Omental fat pad (tissue), 4 donors: Measurements from ENCODE around the gene KATNB1. TPM values are rescaled to one million over a fixed set of nuclear protein-coding genes. Genes with fewer than 3 reads are reported as not detected.
"Not testable (repeated sequence)": the region's sequence is repeated elsewhere in the genome, so short reads cannot be mapped to it uniquely, and the experiment has no call there.

Experiments used
- ATAC-seq: fragments of 150-250 bp; one replicate; pipeline ENCODE4 v1.9.1; 2016; ENCODE audit warnings: mild to moderate bottlenecking, moderate library complexity; ENCODE audit not compliant: low FRiP score
- DNase-seq: peaks from one replicate; pipeline ENCODE4 v3.0.0-alpha.2; 2019; ENCODE audit warnings: low spot score
- total RNA-seq, 4 donors: library from RNA; depleted of rRNA; stranded (reverse); fragments of >200 nt; gene quantifications; one replicate each; pipeline ENCODE4 v1.1.0, GENCODE V29; 2016
- TF ChIP-seq, protein P1 (sequence below), 3 donors: fragments of 450-650 bp; IDR thresholded peaks; one replicate each; pipeline ENCODE4 v1.5.1; 2016 to 2017; ENCODE audit warnings: antibody characterized with exemption in 3 of 3, mild to moderate bottlenecking in 3 of 3, moderate library complexity in 2 of 3

The KATNB1 gene
- total RNA-seq, 4 donors from 2014 or later: 8.7 to 23.5 (median 14.1) TPM

DNA sequence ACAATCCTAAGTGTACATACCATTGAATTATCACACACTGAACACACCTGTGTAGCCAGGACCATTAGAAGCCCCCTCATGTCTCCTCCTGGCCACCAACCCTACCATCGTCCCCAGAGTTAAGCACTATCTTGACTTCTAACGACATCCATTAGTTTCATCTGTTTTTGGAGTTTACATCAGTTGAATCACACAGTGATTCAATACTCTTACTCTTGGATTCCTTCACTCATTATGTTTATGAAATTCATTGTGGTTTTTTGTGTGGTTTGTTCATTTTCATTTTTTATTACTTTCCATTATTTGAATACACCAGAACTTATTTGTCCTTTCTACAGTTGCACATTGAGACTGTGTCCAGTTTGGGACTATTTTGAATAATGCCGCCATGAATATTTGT is 27.4 kb upstream of the KATNB1 start:
- TF ChIP-seq, protein P1, sequence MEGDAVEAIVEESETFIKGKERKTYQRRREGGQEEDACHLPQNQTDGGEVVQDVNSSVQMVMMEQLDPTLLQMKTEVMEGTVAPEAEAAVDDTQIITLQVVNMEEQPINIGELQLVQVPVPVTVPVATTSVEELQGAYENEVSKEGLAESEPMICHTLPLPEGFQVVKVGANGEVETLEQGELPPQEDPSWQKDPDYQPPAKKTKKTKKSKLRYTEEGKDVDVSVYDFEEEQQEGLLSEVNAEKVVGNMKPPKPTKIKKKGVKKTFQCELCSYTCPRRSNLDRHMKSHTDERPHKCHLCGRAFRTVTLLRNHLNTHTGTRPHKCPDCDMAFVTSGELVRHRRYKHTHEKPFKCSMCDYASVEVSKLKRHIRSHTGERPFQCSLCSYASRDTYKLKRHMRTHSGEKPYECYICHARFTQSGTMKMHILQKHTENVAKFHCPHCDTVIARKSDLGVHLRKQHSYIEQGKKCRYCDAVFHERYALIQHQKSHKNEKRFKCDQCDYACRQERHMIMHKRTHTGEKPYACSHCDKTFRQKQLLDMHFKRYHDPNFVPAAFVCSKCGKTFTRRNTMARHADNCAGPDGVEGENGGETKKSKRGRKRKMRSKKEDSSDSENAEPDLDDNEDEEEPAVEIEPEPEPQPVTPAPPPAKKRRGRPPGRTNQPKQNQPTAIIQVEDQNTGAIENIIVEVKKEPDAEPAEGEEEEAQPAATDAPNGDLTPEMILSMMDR (IDR thresholded peaks at IDR 0.05): no peak
- ATAC-seq: no peak
- no peak for DNase-seq

DNA sequence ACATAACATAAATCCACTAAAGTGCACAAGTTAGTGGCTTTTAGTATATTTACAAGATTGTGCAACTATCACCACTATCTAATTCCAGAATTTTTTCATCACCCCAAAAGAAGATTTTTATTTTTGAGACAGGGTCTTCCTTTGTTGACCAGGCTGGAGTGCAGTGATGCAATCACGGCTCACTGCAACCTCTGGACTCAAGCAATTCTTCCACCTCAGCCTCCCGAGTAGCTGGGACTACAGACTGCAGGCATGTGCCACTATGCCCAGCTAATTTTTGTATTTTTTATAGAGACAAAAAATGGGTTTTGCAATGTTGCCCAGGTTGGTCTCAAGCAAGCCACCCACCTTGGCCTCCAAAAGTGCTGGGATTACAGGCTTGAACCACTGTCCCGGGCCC is 25.9 kb upstream of the KATNB1 start:
- DNase-seq: no peak
- TF ChIP-seq, protein P1 (IDR thresholded peaks at IDR 0.05): no peak
- no peak for ATAC-seq

DNA sequence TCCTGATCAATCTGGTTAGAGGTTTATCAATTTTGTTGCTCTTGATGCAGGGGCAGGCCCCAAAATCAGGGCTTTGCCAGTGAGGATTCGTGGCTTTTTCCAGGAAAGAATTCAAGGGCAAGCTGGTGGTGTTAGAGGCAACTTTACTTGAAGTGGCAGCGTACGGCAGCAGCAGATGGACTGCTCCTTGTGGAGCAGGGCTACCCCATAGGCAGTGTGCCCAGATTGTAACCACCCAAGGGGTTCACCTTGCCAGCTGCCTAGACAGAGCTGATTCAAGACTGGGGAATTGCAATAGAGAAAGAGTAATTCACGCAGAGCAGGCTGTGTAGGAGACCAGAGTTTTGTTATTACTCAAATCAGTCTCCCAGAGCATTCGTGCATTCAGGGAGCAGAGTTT is 24.2 kb upstream of the KATNB1 start:
- TF ChIP-seq, protein P1 (IDR thresholded peaks at IDR 0.05): no peak
- ATAC-seq (no peak), DNase-seq (no peak)

DNA sequence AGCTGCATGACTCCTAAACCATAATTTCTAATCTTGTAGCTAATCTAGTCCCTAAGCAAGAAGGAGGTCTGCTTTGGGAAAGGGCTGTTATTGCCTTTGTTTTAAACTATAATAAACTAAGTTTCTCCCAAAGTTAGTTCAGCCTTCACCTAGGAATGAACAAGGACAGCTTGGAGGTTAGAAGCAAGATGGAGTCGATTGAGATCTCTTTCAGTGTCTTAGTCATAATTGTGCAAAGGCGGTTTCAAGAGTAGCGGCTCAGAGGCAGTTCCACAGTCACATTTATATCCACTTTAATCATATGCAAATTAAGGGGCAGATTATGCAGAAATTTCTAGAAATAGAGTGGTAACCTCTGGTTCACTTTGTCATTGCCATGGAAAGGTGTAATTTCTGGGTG is 23.6 kb upstream of the KATNB1 start:
- TF ChIP-seq, protein P1 (IDR thresholded peaks at IDR 0.05): no peak
- DNase-seq (no peak), ATAC-seq (no peak)

DNA sequence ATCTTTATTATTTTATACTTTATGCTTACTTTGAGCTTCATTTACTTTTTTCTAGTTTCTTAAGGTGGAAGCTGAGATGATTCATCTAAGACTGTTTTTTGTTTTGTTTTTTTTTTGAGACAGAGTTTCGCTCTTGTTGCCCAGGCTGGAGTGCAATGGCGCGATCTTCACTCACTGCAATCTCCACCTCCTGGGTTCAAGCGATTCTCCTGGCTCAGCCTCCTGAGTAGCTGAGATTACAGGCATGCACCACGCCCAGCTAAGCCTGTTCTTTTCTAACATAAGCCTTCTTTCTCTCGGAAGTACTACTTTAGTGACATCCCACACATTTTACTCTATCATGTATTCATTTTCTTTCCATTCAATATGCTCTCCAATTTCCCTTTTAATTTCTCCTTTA is 23.0 kb upstream of the KATNB1 start:
- ATAC-seq: not testable (repeated sequence)

DNA sequence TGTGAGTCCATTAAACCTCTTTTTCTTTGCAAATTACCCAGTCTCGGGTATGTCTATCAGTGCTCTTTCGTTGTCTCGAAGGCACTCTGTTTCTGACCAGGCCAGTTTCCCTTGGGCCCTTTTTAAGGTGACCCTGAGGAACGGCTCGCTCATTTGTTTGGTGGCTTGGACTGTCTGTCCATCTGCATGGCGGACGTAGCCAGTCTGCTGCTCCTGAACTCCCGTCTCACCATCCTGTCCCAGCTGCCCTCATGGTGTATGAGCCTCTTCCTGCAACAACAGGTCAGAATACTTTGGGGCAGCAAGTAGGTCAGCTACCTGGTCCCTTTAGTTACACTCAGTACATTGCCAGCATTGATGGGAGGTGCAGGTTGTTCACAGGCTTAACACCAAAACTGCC is 22.0 kb upstream of the KATNB1 start:
- ATAC-seq (no peak), DNase-seq (no peak)
- TF ChIP-seq, protein P1 (IDR thresholded peaks at IDR 0.05): no peak

More for the DNA sequence above, 23.0 kb upstream of the KATNB1 start:
- not testable (repeated sequence) for DNase-seq

DNA sequence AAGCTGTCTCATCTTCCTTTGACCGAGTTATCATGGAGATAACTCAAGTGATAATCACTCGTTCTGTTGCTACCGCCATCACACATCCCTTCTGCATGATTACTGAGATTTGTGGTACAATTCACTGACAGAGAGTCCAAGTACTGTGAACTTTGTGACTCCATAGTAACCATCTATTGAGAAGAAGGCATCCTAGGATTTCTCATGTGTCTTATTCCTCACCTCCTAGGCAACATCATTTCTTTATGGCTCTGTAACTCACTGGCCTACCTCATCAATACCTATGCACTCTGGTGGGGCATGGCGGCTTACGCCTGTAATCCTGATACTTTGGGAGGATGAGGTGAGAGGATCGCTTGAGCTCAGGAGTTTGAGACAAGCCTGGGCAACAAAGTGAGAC is 21.5 kb upstream of the KATNB1 start:
- DNase-seq (no peak), ATAC-seq (no peak)
- TF ChIP-seq, protein P1 (IDR thresholded peaks at IDR 0.05): no peak

DNA sequence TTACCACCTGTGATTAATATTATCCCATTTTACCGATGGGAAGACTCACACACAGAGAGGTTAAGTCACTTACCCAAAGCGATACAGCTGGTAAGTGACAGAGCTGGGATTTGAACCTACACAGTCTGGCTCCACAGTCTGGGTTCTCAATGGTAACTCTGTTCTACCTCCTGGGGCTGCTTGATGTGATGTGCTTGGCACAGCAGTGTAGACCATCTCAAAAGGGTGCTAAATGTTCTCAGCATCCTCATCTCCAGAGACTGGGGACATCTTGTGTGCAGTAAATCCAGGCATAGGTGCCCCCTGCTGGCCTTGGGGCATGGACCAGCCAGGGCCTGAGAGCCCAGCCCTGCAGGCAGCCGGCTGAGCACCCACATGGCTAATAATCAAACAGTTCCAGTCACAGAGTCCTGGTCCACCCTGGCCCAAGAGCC is 15.4 kb upstream of the KATNB1 start:
- ATAC-seq (peak; percentile 49), DNase-seq (no peak)
- TF ChIP-seq, protein P1 (IDR thresholded peaks at IDR 0.05): no peak
